Endothelial cell of umbilical vein (primary cell): ENCODE results near the gene NFIA. TPM values are rescaled to one million over a fixed set of nuclear protein-coding genes. Genes with fewer than 3 reads are reported as not detected.

Experiments used
- BruUV-seq: library from RNA; stranded (reverse); fragments of 400-500 nt; replicated peaks from 2 replicates; lab custom pipeline; 2021; lab: Mats Ljungman, UMichigan
- CTCF ChIA-PET: fragments of 300-600, 350-600 bp; sonication (Branson Sonifier 250); formaldehyde crosslinking; loops from one replicate; lab custom pipeline; 2021; ENCODE audit warnings: antibody characterized with exemption, inconsistent platforms; lab: Charles Lee
- POLR2A ChIA-PET: fragments of 300-600, 350-600 bp; sonication (Branson Sonifier 250); formaldehyde crosslinking; loops from one replicate; lab custom pipeline; 2021; ENCODE audit warnings: antibody characterized with exemption, inconsistent platforms; lab: Charles Lee
- DNase-seq: peaks from one replicate; pipeline ENCODE4 v3.0.0-alpha.2; 2011; ENCODE audit warnings: low read depth, low spot score
- FAIRE-seq: peaks from 2 replicates; lab custom pipeline; 2011; peaks lifted over from hg19 to GRCh38; lab: Jason Lieb, UNC
- H2AFZ ChIP-seq: 2 replicates; pipeline ENCODE4 v1.6.0; 2012; ENCODE audit warnings: low read depth, low read length, control low read depth, inconsistent platforms
- H3K27ac ChIP-seq: 2 replicates; pipeline ENCODE4 v1.5.1; 2011; ENCODE audit warnings: low read depth, mild to moderate bottlenecking, control low read depth, low read length, moderate library complexity; ENCODE audit not compliant: insufficient read depth
- H3K27me3 ChIP-seq, 2 experiments: 2 replicates each; pipeline versions ENCODE4 v1.6.0 to v1.6.1; 2011; ENCODE audit warnings: low read length in 2 of 2, mixed read lengths in 1 of 2; ENCODE audit not compliant: control insufficient read depth in 2 of 2, insufficient read depth in 2 of 2
- H3K36me3 ChIP-seq, 2 experiments: 2 replicates in 1 of 2; 3 replicates in 1 of 2; pipeline ENCODE4 v1.5.1; 2011; ENCODE audit warnings: low read length in 2 of 2, mild to moderate bottlenecking in 1 of 2, moderate library complexity in 1 of 2; ENCODE audit not compliant: control insufficient read depth in 2 of 2, insufficient read depth in 2 of 2; ENCODE audit errors: extremely low read depth in 1 of 2
- H3K4me1 ChIP-seq: 3 replicates; pipeline ENCODE4 v1.5.1; 2011; ENCODE audit warnings: mild to moderate bottlenecking, low read length; ENCODE audit not compliant: control insufficient read depth, insufficient read depth; ENCODE audit errors: extremely low read depth
- H3K4me2 ChIP-seq: 2 replicates; pipeline ENCODE4 v1.6.1; 2011; ENCODE audit warnings: low read length, control low read depth, mixed read lengths; ENCODE audit not compliant: insufficient read depth
- H3K4me3 ChIP-seq, 3 experiments: fragments of 200-600 bp in 1 of 3; sonication (generic), shearing (Covaris generic) in 1 of 3; replicated peaks in 1 of 3; 2 replicates each; pipeline ENCODE4 v1.5.1; 2011 to 2016; ENCODE audit warnings: control low read depth in 3 of 3, low read length in 3 of 3, mild to moderate bottlenecking in 2 of 3, inconsistent platforms in 1 of 3, low read depth in 1 of 3, moderate library complexity in 1 of 3; ENCODE audit not compliant: insufficient read depth in 1 of 3
- H3K79me2 ChIP-seq: 2 replicates; pipeline ENCODE4 v1.6.0; 2012; ENCODE audit warnings: low read length, inconsistent platforms; ENCODE audit not compliant: control insufficient read depth, insufficient read depth
- H3K9ac ChIP-seq: replicated peaks from 2 replicates; pipeline ENCODE3; 2011; ENCODE audit warnings: low read length, control low read depth; ENCODE audit not compliant: insufficient read depth; ENCODE audit errors: extremely low read depth
- H3K9me1 ChIP-seq: replicated peaks from 3 replicates; pipeline ENCODE4 v1.6.0; 2011; ENCODE audit warnings: mild to moderate bottlenecking, low read length; ENCODE audit not compliant: control insufficient read depth, insufficient read depth; ENCODE audit errors: extremely low read depth
- H3K9me3 ChIP-seq: replicated peaks from 2 replicates; pipeline ENCODE4 v1.5.1; 2012; ENCODE audit warnings: low read length, inconsistent platforms; ENCODE audit not compliant: control insufficient read depth, insufficient read depth
- H4K20me1 ChIP-seq: replicated peaks from 2 replicates; pipeline ENCODE3; 2011; ENCODE audit warnings: mild to moderate bottlenecking, low read length; ENCODE audit not compliant: control insufficient read depth, insufficient read depth; ENCODE audit errors: extremely low read depth
- EZH2 ChIP-seq: IDR thresholded peaks from 2 replicates; pipeline ENCODE4 v1.6.1; 2012; ENCODE audit warnings: borderline replicate concordance, low read depth, mild to moderate bottlenecking, moderate library complexity, low read length, inconsistent platforms; ENCODE audit not compliant: severe bottlenecking
- FOS ChIP-seq: IDR thresholded peaks from 2 replicates; pipeline ENCODE4 v1.6.1; 2011; ENCODE audit warnings: mild to moderate bottlenecking, low read length, moderate library complexity, borderline replicate concordance; ENCODE audit not compliant: insufficient read depth
- GATA2 ChIP-seq: IDR thresholded peaks from 2 replicates; pipeline ENCODE4 v1.7.0; 2011; ENCODE audit warnings: low read depth, mild to moderate bottlenecking, moderate library complexity, mixed read lengths, low read length; ENCODE audit not compliant: insufficient read length, insufficient read depth
- JUN ChIP-seq: IDR thresholded peaks from 2 replicates; pipeline ENCODE4 v1.6.1; 2011; ENCODE audit warnings: borderline replicate concordance, low read depth; ENCODE audit not compliant: insufficient read length, insufficient read depth
- MYC ChIP-seq: IDR thresholded peaks from one replicate; pipeline ENCODE4 v1.6.1; 2011; ENCODE audit warnings: mild to moderate bottlenecking, low read depth, low read length
- POLR2A ChIP-seq: IDR thresholded peaks from 2 replicates; pipeline ENCODE4 v1.6.1; 2012; ENCODE audit warnings: low read depth, mild to moderate bottlenecking, control low read depth, low read length
- POLR2AphosphoS5 ChIP-seq: IDR thresholded peaks from 2 replicates; pipeline ENCODE4 v1.6.1; 2012; ENCODE audit warnings: low read depth, mild to moderate bottlenecking, control low read depth, low read length, moderate library complexity; ENCODE audit not compliant: insufficient read depth
- dilution Hi-C: fragments of 300-500 bp; cut with MboI; formaldehyde crosslinking; loops from one replicate; pipeline ENCODE4 v1.15.0; 2019; ENCODE audit warnings: low sequenced_read_pairs; ENCODE audit not compliant: extremely low pct_ligation_motif_present
- intact Hi-C: fragments of 100-400 bp; cut with micrococcal nuclease; formaldehyde crosslinking; loops from one replicate; pipeline ENCODE4 v1.10.0; 2022
- polyA plus RNA-seq, 4 experiments: library from polyadenylated mRNA; depleted of rRNA in 3 of 4; stranded (reverse) in 3 of 4; unstranded in 1 of 4; fragments of >200 nt; gene quantifications; 2 replicates each; pipeline versions ENCODE4 v1.2.1 to v1.2.3, GENCODE V29; 2011 to 2012; ENCODE audit warnings: missing spikeins in 1 of 4
- total RNA-seq: library from RNA; stranded (reverse); gene quantifications from 2 replicates; pipeline ENCODE4 v1.2.3, GENCODE V29; 2021
- TF ChIP-seq, protein P1 (sequence below): IDR thresholded peaks from 2 replicates; pipeline ENCODE4 v1.6.1; 2011; ENCODE audit not compliant: insufficient read depth, insufficient read length
- TF ChIP-seq, protein P2 (sequence below), 2 donors: IDR thresholded peaks; 1 replicate in 1 of 2; 2 replicates in 1 of 2; pipeline ENCODE4 v1.5.1; 2011; ENCODE audit warnings: low read length in 2 of 2, mild to moderate bottlenecking in 2 of 2, moderate library complexity in 2 of 2, control low read depth in 1 of 2, inconsistent platforms in 1 of 2, low read depth in 1 of 2; ENCODE audit not compliant: insufficient read depth in 1 of 2; ENCODE audit errors: extremely low read depth in 1 of 2

NFIA gene
- total and polyA plus RNA-seq, 2 donors (not counting 3 experiments of a cell fraction or from before 2014, with no cell fraction given), result 25.5 to 47.0 TPM

DNA sequence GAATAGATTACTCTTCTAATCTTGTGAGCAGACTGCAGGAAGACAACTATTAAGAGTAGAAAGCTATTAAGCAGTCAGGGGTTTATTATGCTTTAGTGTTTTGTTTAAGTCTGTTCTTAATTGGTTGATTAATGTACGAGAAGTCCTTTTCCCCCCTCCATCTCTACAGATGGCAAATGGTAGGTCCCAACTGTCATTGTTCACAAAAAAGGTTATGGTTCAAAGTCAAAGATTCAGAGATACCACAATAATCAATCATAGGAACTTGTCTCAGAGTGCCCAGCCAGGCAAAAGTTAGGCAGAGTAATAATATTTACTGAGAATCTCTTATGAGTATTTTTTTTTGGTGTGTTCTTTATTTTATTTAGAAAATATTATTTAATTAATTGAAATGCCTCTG is 26.8 kb downstream of the NFIA start:
- DNase-seq (no peak), FAIRE-seq (no peak)
- dilution Hi-C loops, result no loop called here
- CTCF ChIA-PET, result no interaction called here
- Histone ChIP-seq H3K9ac (no peak overlapping the region), H3K4me3 (no peak overlapping the region), H3K36me3 (no peaks in the 10 kb centered on the region), H3K9me1 (no peaks in the 10 kb centered on the region), H4K20me1 (peaks cover 4% of the 10 kb centered on the region), H3K27me3 (no peaks in the 10 kb centered on the region), H3K27ac (no peak overlapping the region), H3K79me2 (peaks cover 28% of the 10 kb centered on the region), H3K9me3 (no peaks in the 10 kb centered on the region), H2AFZ (no peak overlapping the region), H3K4me2 (no peak overlapping the region), H3K4me1 (no peaks in the 10 kb centered on the region)
- no TSS peak for BruUV-seq
- POLR2A ChIA-PET, result no interaction called here
- TF ChIP-seq MYC (no peak), GATA2 (no peak), EZH2 (no peak), POLR2AphosphoS5 (no peak), POLR2A (no peak), JUN (no peak), FOS (no peak)
- TF ChIP-seq, protein P1, sequence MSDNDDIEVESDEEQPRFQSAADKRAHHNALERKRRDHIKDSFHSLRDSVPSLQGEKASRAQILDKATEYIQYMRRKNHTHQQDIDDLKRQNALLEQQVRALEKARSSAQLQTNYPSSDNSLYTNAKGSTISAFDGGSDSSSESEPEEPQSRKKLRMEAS, result no peak
- TF ChIP-seq, protein P2, sequence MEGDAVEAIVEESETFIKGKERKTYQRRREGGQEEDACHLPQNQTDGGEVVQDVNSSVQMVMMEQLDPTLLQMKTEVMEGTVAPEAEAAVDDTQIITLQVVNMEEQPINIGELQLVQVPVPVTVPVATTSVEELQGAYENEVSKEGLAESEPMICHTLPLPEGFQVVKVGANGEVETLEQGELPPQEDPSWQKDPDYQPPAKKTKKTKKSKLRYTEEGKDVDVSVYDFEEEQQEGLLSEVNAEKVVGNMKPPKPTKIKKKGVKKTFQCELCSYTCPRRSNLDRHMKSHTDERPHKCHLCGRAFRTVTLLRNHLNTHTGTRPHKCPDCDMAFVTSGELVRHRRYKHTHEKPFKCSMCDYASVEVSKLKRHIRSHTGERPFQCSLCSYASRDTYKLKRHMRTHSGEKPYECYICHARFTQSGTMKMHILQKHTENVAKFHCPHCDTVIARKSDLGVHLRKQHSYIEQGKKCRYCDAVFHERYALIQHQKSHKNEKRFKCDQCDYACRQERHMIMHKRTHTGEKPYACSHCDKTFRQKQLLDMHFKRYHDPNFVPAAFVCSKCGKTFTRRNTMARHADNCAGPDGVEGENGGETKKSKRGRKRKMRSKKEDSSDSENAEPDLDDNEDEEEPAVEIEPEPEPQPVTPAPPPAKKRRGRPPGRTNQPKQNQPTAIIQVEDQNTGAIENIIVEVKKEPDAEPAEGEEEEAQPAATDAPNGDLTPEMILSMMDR (IDR thresholded peaks at IDR 0.05; ENCODE audit: extremely low read depth in 1 of 2, insufficient read depth in 1 of 2, low read depth in 1 of 2, low read length in 2 of 2), result no peak
- intact Hi-C loops, result no loop called here
